Vagina (tissue), 2 donors: ENCODE measurements around the gene IQCN.

Experiments used
- CTCF ChIP-seq, 3 experiments: fragments of 450-650 bp in 2 of 3; fragments of 200-600 bp in 1 of 3; sonication (generic) in 1 of 3; IDR thresholded peaks; one replicate each; pipeline ENCODE4 v1.5.1; 2017 to 2019; ENCODE audit warnings: antibody characterized with exemption in 3 of 3, mild to moderate bottlenecking in 2 of 3, moderate library complexity in 2 of 3
- POLR2A ChIP-seq, 2 donors: fragments of 450-650 bp; IDR thresholded peaks; one replicate each; pipeline ENCODE4 v1.6.1; 2017; ENCODE audit warnings: antibody characterized with exemption in 2 of 2, mild to moderate bottlenecking in 2 of 2, moderate library complexity in 2 of 2

DNA sequence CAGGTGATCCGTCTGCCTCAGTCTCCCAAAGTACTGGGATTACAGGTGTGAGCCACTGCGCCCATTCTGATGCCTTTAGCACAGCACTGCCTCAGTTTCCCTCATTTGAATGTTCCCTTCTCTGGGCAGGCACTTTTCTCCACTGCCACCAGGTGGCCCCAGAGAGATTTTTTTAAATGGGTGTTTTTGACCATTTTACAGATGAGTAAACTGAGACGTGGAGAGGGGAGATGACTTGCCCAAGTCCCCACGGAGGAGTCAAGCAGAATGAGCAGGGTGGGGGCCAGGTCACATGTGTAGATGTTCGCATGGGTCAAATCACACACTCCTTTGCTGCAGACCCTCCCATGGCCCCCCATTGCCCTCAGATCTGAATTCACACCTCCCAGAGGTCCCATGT, 44.8 kb downstream of the IQCN start:
- TF ChIP-seq CTCF (IDR thresholded peaks at IDR 0.05), result no peak
- no peak for TF ChIP-seq POLR2A (IDR thresholded peaks at IDR 0.05)
